NT2/D1 (cell line): ENCODE results near the gene TXLNA.
"Not testable (repeated sequence)": the region's sequence is repeated elsewhere in the genome, so short reads cannot be mapped to it uniquely, and the experiment has no call there.

Experiments used
- SUZ12 ChIP-seq: IDR thresholded peaks from 2 replicates; pipeline ENCODE4 v1.6.1; 2011; ENCODE audit not compliant: insufficient read length, insufficient read depth; ENCODE audit errors: extremely low read depth
- ZNF274 ChIP-seq: IDR thresholded peaks from 2 replicates; pipeline ENCODE4 v1.6.1; 2011; ENCODE audit warnings: mild to moderate bottlenecking, low read depth, low read length

DNA sequence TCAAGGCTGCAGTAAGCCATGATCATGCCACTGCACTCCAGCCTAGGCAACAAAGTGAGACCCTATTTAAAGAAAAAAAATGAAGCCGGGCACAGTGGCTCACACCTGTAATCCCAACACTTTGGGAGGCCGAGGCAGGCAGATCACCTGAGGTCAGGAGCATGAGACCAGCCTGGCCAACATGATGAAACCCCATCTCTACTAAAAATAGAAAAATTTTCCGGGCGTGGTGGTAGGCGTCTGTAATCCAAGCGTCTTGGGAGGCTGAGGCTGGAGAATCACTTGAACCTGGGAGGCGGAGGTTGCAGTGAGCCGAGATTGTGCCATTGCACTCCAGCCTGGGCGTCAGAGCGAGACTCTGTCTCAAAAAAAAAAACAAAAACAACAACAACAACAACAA is 13.8 kb upstream of the TXLNA start:
- TF ChIP-seq SUZ12, ZNF274: not testable (repeated sequence)
